Medulla oblongata (tissue), 1 donor: ENCODE data around the gene ITPR3.

Source experiments
- DNase-seq: peaks from one replicate; pipeline ENCODE4 v3.0.0-alpha.2; 2015; ENCODE audit errors: extremely low spot score

The ITPR3 gene

GRCh38 chr6:33735216-33735615, 114.1 kb downstream of the ITPR3 start:
- no peak for DNase-seq

DNA sequence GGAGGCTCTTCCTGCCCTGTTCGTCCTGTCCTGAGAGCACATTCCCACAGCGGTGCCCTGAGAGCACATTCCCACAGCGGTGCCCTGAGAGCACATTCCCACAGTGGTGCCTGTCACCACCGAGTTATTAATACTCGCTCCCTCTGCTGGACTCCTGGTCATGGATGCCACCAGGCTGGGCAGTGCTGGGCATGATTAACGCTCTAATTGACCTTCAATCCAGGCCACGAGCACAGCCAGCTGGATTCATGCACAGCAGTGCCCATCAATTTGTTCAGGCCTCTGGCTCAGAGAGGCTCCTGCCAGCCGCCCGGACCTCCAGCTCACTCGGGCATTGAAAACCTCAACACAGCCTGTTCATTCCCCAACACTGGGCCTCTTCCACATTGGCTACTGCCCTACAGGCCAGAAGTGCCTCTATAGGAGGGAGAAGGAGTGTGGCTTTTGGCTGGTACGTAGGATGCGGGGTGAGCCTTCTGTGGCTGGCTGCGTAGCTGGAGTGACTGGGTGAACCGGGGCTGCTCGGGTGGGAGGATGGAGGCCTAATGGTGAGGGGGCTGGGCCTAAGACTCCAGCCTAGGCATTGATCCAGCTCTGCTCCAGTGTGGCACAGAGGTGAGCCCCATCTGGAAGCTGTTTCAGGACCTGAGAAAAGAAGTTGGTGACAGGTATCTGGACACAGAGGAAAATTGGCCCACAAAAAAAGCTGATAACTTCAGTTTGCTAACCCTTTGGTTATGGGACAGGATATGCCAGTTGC, 116.3 kb downstream of the ITPR3 start:
- DNase-seq, result peak; percentile 23

- no peak for DNase-seq
Measured at GRCh38 chr6:33738153-33738552, 117.0 kb downstream of the ITPR3 start.

DNA sequence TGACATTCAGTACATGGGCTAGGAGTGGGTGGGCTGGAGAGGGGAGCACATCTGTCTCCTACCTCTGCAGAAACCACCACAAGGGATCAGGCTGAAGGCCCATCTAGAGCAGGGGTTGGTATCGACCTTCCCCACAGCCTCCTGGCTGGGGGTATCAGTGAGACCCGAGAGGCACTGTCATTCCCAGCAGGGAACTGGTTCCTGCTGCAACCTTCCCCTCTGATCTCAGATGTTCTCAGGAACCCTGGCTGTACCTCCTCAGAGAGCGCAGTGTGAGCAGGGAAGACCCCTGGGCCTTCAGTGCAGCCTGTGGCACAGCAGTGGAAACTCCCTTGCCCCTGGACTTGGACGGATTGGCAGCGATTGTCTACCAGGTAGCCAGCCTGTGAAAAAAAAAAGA, 117.8 kb downstream of the ITPR3 start:
- DNase-seq, result no peak

GRCh38 chr6:33739571-33739970, 118.4 kb downstream of the ITPR3 start:
- no peak for DNase-seq

DNA sequence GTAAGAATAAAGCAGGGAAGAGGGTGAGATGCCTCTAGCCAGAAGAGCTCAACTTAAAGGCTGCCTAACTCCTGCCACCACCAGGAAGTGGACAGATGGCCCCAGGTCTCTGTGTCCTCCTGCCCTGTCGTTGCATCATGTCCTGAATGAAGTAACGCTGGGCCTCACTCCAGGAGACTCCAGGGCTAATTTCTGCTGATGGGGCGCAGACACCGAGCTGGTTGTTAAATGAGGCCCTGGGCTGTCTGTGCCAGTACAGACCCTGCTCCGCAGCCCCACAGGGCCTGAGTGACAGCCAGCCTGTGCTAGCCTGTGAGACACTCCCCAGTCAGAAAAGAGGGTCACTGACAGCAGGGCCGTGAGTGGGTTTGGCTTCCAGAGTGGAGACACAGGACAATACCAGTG, 119.1 kb downstream of the ITPR3 start:
- DNase-seq, result peak; percentile 50

DNA sequence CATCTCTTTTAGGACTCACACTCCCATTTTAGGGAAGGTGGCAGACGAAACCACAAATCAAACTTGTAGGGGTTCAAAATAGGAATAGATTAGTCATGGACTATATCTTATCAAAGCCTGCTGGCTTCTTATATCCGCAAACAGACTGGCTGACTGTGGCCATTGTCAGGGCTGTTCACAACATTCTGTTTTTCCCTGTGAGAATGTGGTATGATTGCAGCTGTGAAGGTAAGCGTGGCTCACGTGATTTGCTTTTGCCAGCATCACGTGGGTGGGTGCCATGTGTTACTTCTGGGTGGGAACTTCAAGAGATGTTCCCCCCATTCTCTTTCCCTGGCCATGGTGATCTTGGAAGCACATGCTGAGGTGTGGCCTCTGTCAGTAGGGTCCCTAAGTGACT, 119.7 kb downstream of the ITPR3 start:
- no peak for DNase-seq

DNA sequence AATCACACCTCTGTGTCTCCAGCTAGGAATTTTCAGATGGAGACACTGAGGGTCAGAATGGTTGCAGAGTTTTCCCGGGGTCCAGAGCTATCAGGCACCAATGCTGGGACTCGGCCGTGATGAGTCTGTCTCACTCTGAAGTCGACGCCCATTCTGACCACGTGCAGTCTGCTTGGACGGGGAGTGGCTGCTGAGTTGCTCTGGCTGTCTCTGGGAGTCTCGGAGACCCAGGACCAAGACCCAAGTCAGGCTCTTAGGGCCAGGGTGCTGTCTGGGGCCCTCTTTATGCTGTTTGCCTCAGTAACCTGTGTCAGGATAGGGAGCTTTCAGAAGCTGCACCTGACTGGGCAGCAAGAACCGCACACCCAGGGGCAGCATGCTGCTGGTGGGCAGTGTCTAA, 121.0 kb downstream of the ITPR3 start:
- no peak for DNase-seq

DNA sequence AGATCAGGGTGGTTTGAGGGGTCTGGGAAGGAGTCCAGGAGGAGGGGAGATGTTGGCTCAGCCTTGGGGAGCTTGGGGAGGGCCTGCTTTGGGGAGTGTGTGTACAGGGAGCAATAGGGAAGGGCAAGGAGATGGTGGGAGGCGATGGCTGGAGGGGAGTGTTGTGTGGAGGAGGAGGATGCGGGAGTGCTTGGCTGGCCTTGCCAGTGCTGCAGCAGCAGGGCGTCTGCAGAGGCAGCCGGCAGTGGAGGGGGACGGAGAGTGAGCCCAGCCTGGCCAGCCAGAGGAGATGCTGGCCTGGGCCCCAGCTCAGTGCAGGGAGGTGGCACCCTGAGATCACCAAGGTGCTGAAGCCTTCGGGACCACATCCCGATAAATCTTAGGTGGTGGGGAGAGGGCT, 121.7 kb downstream of the ITPR3 start:
- no peak for DNase-seq

- peak; percentile 89 for DNase-seq
Measured at GRCh38 chr6:33744001-33744848, 123.1 kb downstream of the ITPR3 start.

GRCh38 chr6:33744895-33745546, 123.9 kb downstream of the ITPR3 start:
- DNase-seq, result peak; percentile 21

GRCh38 chr6:33745548-33745947, 124.4 kb downstream of the ITPR3 start:
- DNase-seq, result no peak
